ENCODE results near the gene SHMT2.

Gene SHMT2

DNA sequence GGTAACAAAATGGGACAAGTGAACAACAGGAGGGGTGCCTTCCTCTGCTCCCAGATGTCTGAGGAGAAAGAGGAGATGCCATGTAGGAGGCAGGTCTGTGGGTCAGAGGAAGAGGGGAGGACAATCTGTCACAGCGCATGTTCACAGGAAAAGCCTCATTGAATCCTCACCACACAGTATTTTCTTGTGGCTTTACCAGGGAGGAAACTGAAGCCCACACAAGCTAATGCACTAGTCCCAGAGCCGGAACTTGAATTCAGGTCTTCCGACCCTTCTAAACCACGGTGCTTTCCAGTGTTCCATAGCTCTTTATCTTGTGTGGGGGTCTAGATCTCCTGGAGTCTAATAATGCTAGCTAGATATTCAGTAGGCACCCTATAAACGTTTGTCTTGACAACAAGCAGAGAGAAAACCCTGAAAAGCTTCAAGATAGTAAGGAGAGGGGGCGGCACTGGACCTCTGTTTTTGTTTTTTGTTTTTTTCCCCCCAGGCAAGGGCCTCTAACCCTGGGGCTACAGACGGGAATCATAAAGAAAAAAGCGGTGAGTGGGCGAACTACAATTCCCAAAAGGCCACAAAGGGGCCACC, 371 bp upstream of the SHMT2 start:
- in situ Hi-C loops (cut with MboI; ENCODE audit: low pct_unique_long_range_greater_than_20kb, low sequenced_read_pairs, unreplicated experiment): no loop called here
- DNase-seq (ENCODE audit: low spot score): no peak

GRCh38 chr12:57230381-57231155, 1.1 kb downstream of the SHMT2 start:
- DNase-seq (ENCODE audit: low spot score): no peak
- no peak for TF ChIP-seq CTCF (IDR thresholded peaks at IDR 0.05; ENCODE audit: extremely low read depth, insufficient read depth, missing control alignments)
- in situ Hi-C loops (cut with MboI; ENCODE audit: low pct_unique_long_range_greater_than_20kb, low sequenced_read_pairs, unreplicated experiment): no loop called here

More for the DNA sequence above, 371 bp upstream of the SHMT2 start:
- no peak for TF ChIP-seq CTCF (IDR thresholded peaks at IDR 0.05; ENCODE audit: extremely low read depth, insufficient read depth, missing control alignments)

GRCh38 chr12:57231276-57232021, 1.9 kb downstream of the SHMT2 start:
- in situ Hi-C loops (cut with MboI; ENCODE audit: low pct_unique_long_range_greater_than_20kb, low sequenced_read_pairs, unreplicated experiment): no loop called here
- no peak for DNase-seq (ENCODE audit: low spot score)
- TF ChIP-seq CTCF (IDR thresholded peaks at IDR 0.05; ENCODE audit: extremely low read depth, insufficient read depth, missing control alignments): no peak

- DNase-seq (ENCODE audit: low spot score): no peak
- in situ Hi-C loops (cut with MboI; ENCODE audit: low pct_unique_long_range_greater_than_20kb, low sequenced_read_pairs, unreplicated experiment): no loop called here
- no peak for TF ChIP-seq CTCF (IDR thresholded peaks at IDR 0.05; ENCODE audit: extremely low read depth, insufficient read depth, missing control alignments)
These were observed 2.7 kb downstream of the SHMT2 start for GRCh38 chr12:57232156-57232756.

GRCh38 chr12:57233357-57234232, 4.1 kb downstream of the SHMT2 start:
- no peak for TF ChIP-seq CTCF (IDR thresholded peaks at IDR 0.05; ENCODE audit: extremely low read depth, insufficient read depth, missing control alignments)
- no peak for DNase-seq (ENCODE audit: low spot score)
- in situ Hi-C loops (cut with MboI; ENCODE audit: low pct_unique_long_range_greater_than_20kb, low sequenced_read_pairs, unreplicated experiment): no loop called here

- in situ Hi-C loops (cut with MboI; ENCODE audit: low pct_unique_long_range_greater_than_20kb, low sequenced_read_pairs, unreplicated experiment): no loop called here
- TF ChIP-seq CTCF (IDR thresholded peaks at IDR 0.05; ENCODE audit: extremely low read depth, insufficient read depth, missing control alignments): no peak
These were observed 4.7 kb downstream of the SHMT2 start for GRCh38 chr12:57234233-57234570.

More at GRCh38 chr12:57234233-57234570, 4.7 kb downstream of the SHMT2 start:
- DNase-seq (ENCODE audit: low spot score): no peak
